K562 (cell line): ENCODE measurements around the gene HAX1. TPM values are rescaled to one million over a fixed set of nuclear protein-coding genes. Genes with fewer than 3 reads are reported as not detected.
A peak's percentile ranks its signal among the peaks of the same experiment; 100 is the strongest.

ENCODE experiments used
- CBX8 ChIP-seq: fragments of 200-600 bp; sonication (generic); IDR thresholded peaks from 2 replicates; pipeline ENCODE4 v1.6.1; 2012; ENCODE audit warnings: borderline replicate concordance, mixed run types, low read depth, mild to moderate bottlenecking, moderate library complexity, mixed read lengths, low read length, control low read depth, inconsistent platforms; ENCODE audit not compliant: poor library complexity, severe bottlenecking; ENCODE audit errors: extremely low read depth
- CREB1 ChIP-seq, 2 experiments: sonication (generic) in 1 of 2; formaldehyde crosslinking in 1 of 2; IDR thresholded peaks; 2 replicates each; pipeline versions ENCODE4 v1.6.1 to v1.8.0; 2012 to 2022; ENCODE audit warnings: inconsistent platforms in 1 of 2, mild to moderate bottlenecking in 1 of 2, missing genetic modification reagents in 1 of 2, moderate library complexity in 1 of 2
- CSDE1 ChIP-seq, 2 experiments: fragments of 450-650 bp; IDR thresholded peaks; 2 replicates each; pipeline ENCODE4 v1.6.1; 2016; ENCODE audit warnings: mild to moderate bottlenecking in 1 of 2
- DNMT1 ChIP-seq: fragments of 450-650 bp; IDR thresholded peaks from 2 replicates; pipeline ENCODE4 v1.6.1; 2016; ENCODE audit warnings: antibody characterized with exemption, mild to moderate bottlenecking
- ZNF41 ChIP-seq: fragments of 250-450 bp; sonication (Bioruptor Pico); conservative IDR thresholded peaks from 2 replicates; pipeline ENCODE4 v1.4.0; 2020; ENCODE audit warnings: mild to moderate bottlenecking
- ZNF511 ChIP-seq: sonication (generic); formaldehyde crosslinking; IDR thresholded peaks from 2 replicates; pipeline ENCODE4 v1.8.0; 2022; ENCODE audit warnings: mild to moderate bottlenecking, missing genetic modification reagents
- polyA plus RNA-seq, 8 experiments: library from polyadenylated mRNA; depleted of rRNA in 4 of 8; stranded (reverse) in 5 of 8; unstranded in 3 of 8; fragments of >200 nt; fragmentation: Nextera tagmentation in 2 of 8; fragmentation: Illumina TruSeq in 1 of 8; extraction: Ambion mirVana in 2 of 8; extraction: Trizol in 1 of 8; gene quantifications; 2 replicates each; pipeline versions ENCODE4 v1.2.1 to v1.2.3, GENCODE V29; 2011 to 2014; ENCODE audit warnings: inconsistent platforms in 1 of 8, missing spikeins in 1 of 8
- total RNA-seq, 7 experiments: library from RNA; depleted of rRNA in 6 of 7; stranded (reverse); fragments of >200 nt in 6 of 7; fragmentation: Illumina TruSeq in 2 of 7; extraction: Trizol in 2 of 7; gene quantifications; 2 replicates each; pipeline versions ENCODE4 v1.2.1 to v1.2.3, GENCODE V29; 2011 to 2021; ENCODE audit warnings: low replicate concordance in 1 of 7
- TF ChIP-seq, protein P1 (sequence below): sonication (generic); formaldehyde crosslinking; IDR thresholded peaks from 2 replicates; pipeline ENCODE4 v1.8.1; 2023; ENCODE audit warnings: mild to moderate bottlenecking, missing genetic modification reagents
- TF ChIP-seq, protein P2 (sequence below), 2 experiments: fragments of 250-450 bp in 1 of 2; fragments of 450-650 bp in 1 of 2; sonication (Bioruptor Pico) in 1 of 2; IDR thresholded peaks; 2 replicates each; pipeline versions ENCODE4 v1.6.1 to v1.8.0; 2016 to 2021; ENCODE audit warnings: mild to moderate bottlenecking in 2 of 2, moderate library complexity in 2 of 2, missing compliant biosample characterization in 1 of 2, missing genetic modification characterization in 1 of 2
- TF ChIP-seq, protein P3 (sequence below), 2 experiments: fragments of 450-650 bp in 1 of 2; sonication (generic) in 1 of 2; formaldehyde crosslinking in 1 of 2; IDR thresholded peaks; 2 replicates each; pipeline versions ENCODE4 v1.7.1 to v1.9.0; 2016 to 2022; ENCODE audit warnings: inconsistent platforms in 1 of 2, mild to moderate bottlenecking in 1 of 2, missing genetic modification reagents in 1 of 2

The HAX1 gene
- total and polyA plus RNA-seq, 9 of the 15 experiments (the other 6 are each of a cell fraction or from before 2014, with no cell fraction given) = 143 to 492 (median 234) TPM

DNA sequence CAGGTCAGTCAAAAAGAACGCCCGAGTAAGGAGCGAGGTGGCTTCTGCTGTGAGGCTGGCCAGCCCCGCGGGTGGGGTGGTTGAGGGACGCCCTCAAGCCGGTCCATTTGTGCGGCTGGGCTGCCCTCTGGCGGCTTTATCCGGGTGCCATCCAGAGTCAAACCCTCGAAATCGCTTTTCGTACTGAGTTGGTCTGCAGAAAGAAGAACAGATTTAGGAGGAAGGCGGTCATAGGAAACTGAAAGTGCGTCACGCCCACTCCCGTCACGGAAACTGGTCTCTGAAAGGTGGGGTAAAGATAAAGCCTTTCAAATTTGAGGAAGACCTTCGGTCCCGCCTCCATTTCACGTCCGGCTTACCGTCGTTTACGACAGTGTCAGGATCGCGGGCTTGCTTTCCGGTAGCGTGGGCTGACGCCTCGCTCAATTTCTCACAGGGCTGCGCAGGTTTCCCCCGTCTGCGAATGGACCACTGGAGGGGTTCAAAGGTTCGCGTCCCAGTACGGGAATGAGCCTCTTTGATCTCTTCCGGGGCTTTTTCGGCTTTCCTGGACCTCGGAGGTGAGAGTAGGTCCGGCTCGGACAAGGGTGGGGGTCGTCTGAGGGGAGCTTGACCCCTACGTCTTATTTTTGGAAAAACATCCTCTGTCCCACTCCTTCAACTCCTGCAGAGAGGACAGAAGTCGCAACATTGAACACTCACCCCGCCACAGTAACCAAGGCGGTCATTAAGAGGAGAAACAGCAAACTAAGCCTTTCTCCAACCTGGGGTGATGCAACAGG, at the start of gene HAX1 (continued):
- TF ChIP-seq ZNF41 (CRISPR knock-in tag) = no peak
- peak; percentile 85 for TF ChIP-seq CREB1 (IDR thresholded peaks at IDR 0.05)
- peak; percentile 89 for TF ChIP-seq CREB1 (CRISPR knock-in tag; IDR thresholded peaks at IDR 0.05)
- TF ChIP-seq, protein P1, sequence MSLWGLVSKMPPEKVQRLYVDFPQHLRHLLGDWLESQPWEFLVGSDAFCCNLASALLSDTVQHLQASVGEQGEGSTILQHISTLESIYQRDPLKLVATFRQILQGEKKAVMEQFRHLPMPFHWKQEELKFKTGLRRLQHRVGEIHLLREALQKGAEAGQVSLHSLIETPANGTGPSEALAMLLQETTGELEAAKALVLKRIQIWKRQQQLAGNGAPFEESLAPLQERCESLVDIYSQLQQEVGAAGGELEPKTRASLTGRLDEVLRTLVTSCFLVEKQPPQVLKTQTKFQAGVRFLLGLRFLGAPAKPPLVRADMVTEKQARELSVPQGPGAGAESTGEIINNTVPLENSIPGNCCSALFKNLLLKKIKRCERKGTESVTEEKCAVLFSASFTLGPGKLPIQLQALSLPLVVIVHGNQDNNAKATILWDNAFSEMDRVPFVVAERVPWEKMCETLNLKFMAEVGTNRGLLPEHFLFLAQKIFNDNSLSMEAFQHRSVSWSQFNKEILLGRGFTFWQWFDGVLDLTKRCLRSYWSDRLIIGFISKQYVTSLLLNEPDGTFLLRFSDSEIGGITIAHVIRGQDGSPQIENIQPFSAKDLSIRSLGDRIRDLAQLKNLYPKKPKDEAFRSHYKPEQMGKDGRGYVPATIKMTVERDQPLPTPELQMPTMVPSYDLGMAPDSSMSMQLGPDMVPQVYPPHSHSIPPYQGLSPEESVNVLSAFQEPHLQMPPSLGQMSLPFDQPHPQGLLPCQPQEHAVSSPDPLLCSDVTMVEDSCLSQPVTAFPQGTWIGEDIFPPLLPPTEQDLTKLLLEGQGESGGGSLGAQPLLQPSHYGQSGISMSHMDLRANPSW (CRISPR knock-in tag) = 0 out of 2 replicates have a peak, but pooled peaks have one; percentile 29
- no peak for TF ChIP-seq DNMT1
- TF ChIP-seq, protein P2, sequence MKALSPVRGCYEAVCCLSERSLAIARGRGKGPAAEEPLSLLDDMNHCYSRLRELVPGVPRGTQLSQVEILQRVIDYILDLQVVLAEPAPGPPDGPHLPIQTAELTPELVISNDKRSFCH (CRISPR knock-in tag; IDR thresholded peaks at IDR 0.05) = no peak
- TF ChIP-seq, protein P2 (tag; IDR thresholded peaks at IDR 0.05) = no peak
- TF ChIP-seq ZNF511 (CRISPR knock-in tag) = no peak
- no peak for TF ChIP-seq CBX8
- TF ChIP-seq, protein P3, sequence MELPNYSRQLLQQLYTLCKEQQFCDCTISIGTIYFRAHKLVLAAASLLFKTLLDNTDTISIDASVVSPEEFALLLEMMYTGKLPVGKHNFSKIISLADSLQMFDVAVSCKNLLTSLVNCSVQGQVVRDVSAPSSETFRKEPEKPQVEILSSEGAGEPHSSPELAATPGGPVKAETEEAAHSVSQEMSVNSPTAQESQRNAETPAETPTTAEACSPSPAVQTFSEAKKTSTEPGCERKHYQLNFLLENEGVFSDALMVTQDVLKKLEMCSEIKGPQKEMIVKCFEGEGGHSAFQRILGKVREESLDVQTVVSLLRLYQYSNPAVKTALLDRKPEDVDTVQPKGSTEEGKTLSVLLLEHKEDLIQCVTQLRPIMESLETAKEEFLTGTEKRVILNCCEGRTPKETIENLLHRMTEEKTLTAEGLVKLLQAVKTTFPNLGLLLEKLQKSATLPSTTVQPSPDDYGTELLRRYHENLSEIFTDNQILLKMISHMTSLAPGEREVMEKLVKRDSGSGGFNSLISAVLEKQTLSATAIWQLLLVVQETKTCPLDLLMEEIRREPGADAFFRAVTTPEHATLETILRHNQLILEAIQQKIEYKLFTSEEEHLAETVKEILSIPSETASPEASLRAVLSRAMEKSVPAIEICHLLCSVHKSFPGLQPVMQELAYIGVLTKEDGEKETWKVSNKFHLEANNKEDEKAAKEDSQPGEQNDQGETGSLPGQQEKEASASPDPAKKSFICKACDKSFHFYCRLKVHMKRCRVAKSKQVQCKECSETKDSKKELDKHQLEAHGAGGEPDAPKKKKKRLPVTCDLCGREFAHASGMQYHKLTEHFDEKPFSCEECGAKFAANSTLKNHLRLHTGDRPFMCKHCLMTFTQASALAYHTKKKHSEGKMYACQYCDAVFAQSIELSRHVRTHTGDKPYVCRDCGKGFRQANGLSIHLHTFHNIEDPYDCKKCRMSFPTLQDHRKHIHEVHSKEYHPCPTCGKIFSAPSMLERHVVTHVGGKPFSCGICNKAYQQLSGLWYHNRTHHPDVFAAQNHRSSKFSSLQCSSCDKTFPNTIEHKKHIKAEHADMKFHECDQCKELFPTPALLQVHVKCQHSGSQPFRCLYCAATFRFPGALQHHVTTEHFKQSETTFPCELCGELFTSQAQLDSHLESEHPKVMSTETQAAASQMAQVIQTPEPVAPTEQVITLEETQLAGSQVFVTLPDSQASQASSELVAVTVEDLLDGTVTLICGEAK (IDR thresholded peaks at IDR 0.05) = peak; percentile 64
- TF ChIP-seq, protein P3 (CRISPR knock-in tag; IDR thresholded peaks at IDR 0.05) = no peak
- no peak for TF ChIP-seq CSDE1 (IDR thresholded peaks at IDR 0.05)
